SK-N-SH (cell line): ENCODE measurements around the gene GNAZ. TPM values are rescaled to one million over a fixed set of nuclear protein-coding genes. Genes with fewer than 3 reads are reported as not detected.

Experiments
- CTCF ChIA-PET: fragments of 300-600, 350-600 bp; formaldehyde crosslinking; extraction: SDS; loops from one replicate; lab custom pipeline; 2021; lab: Yijun Ruan, JAX
- POLR2A ChIA-PET: fragments of 350-600 bp; sonication (Branson Sonifier 250); formaldehyde crosslinking; extraction: SDS; loops from one replicate; lab custom pipeline; 2020; ENCODE audit warnings: antibody characterized with exemption, inconsistent platforms; lab: Yijun Ruan, JAX
- DNase-seq: peaks from one replicate; pipeline ENCODE4 v3.0.0; 2012
- H2AFZ ChIP-seq: fragments of 200-600 bp; sonication (generic); 2 replicates; pipeline ENCODE4 v1.8.1; 2016; ENCODE audit warnings: antibody characterized with exemption, mild to moderate bottlenecking, low read depth
- H3F3A ChIP-seq: fragments of 200-600 bp; sonication (generic); replicated peaks from 2 replicates; pipeline ENCODE3; 2016; ENCODE audit warnings: antibody characterized with exemption, mild to moderate bottlenecking; ENCODE audit not compliant: insufficient read depth
- H3K27ac ChIP-seq, 2 experiments: fragments of 200-500 bp in 1 of 2; fragments of 200-600 bp in 1 of 2; sonication (Bioruptor generic) in 1 of 2; sonication (generic), shearing (Covaris generic) in 1 of 2; 2 replicates each; pipeline versions ENCODE4 v1.5.1 to v1.6.1; 2014 to 2016; ENCODE audit warnings: low read depth in 2 of 2, inconsistent platforms in 1 of 2, low read length in 1 of 2, mild to moderate bottlenecking in 1 of 2, mixed read lengths in 1 of 2
- H3K27me3 ChIP-seq: fragments of 200-600 bp; sonication (generic), shearing (Covaris generic); 2 replicates; pipeline ENCODE4 v1.6.1; 2016; ENCODE audit warnings: mixed run types; ENCODE audit not compliant: insufficient read depth
- H3K36me3 ChIP-seq, 2 experiments: fragments of 200-500 bp in 1 of 2; fragments of 200-600 bp in 1 of 2; sonication (Bioruptor generic) in 1 of 2; sonication (generic) in 1 of 2; replicated peaks in 1 of 2; 2 replicates each; pipeline versions ENCODE3 to v1.5.1; 2014 to 2016; ENCODE audit warnings: low read length in 1 of 2, mild to moderate bottlenecking in 1 of 2; ENCODE audit not compliant: insufficient read depth in 2 of 2, control insufficient read depth in 1 of 2
- H3K4me1 ChIP-seq, 2 experiments: fragments of 200-500 bp in 1 of 2; fragments of 200-600 bp in 1 of 2; sonication (Bioruptor generic) in 1 of 2; sonication (generic), shearing (Covaris generic) in 1 of 2; 2 replicates each; pipeline versions ENCODE4 v1.5.1 to v1.6.1; 2014 to 2016; ENCODE audit warnings: low read depth in 1 of 2, low read length in 1 of 2, mixed run types in 1 of 2; ENCODE audit not compliant: insufficient read depth in 2 of 2, control insufficient read depth in 1 of 2
- H3K4me2 ChIP-seq: fragments of 200-600 bp; sonication (generic), shearing (Covaris generic); 2 replicates; pipeline ENCODE4 v1.6.1; 2017; ENCODE audit warnings: mixed run types
- H3K4me3 ChIP-seq, 2 experiments: fragments of 200-500 bp in 1 of 2; fragments of 200-600 bp in 1 of 2; sonication (Bioruptor generic) in 1 of 2; sonication (generic), shearing (Covaris generic) in 1 of 2; 2 replicates each; pipeline versions ENCODE4 v1.5.1 to v1.8.1; 2014 to 2016; ENCODE audit warnings: low read depth in 2 of 2, inconsistent platforms in 1 of 2, low read length in 1 of 2, mild to moderate bottlenecking in 1 of 2, mixed read lengths in 1 of 2, moderate library complexity in 1 of 2
- H3K79me2 ChIP-seq: fragments of 200-600 bp; sonication (generic); 2 replicates; pipeline ENCODE4 v1.8.1; 2017; ENCODE audit warnings: mild to moderate bottlenecking; ENCODE audit not compliant: insufficient read depth
- H3K9ac ChIP-seq: fragments of 200-600 bp; sonication (generic); 2 replicates; pipeline ENCODE4 v1.6.1; 2017; ENCODE audit warnings: mixed run types
- H3K9me2 ChIP-seq: fragments of 200-600 bp; sonication (generic); 2 replicates; pipeline ENCODE4 v1.6.1; 2017; ENCODE audit warnings: mixed run types
- H3K9me3 ChIP-seq: fragments of 200-600 bp; sonication (generic); 2 replicates; pipeline ENCODE4 v1.6.1; 2017; ENCODE audit warnings: mixed run types, mild to moderate bottlenecking, moderate library complexity
- H4K20me1 ChIP-seq: fragments of 200-600 bp; sonication (generic); 2 replicates; pipeline ENCODE4 v1.6.1; 2017; ENCODE audit warnings: mild to moderate bottlenecking, mixed run types; ENCODE audit not compliant: insufficient read depth
- EP300 ChIP-seq, 2 experiments: IDR thresholded peaks; 2 replicates each; pipeline versions ENCODE4 v1.4.0 to v1.6.1; 2012; ENCODE audit warnings: borderline replicate concordance in 1 of 2, low read depth in 1 of 2, low read length in 1 of 2
- EZH2phosphoT487 ChIP-seq: fragments of 200-600 bp; sonication (generic); IDR thresholded peaks from 2 replicates; pipeline ENCODE4 v1.6.1; 2017; ENCODE audit warnings: low read depth, mixed run types, mild to moderate bottlenecking, antibody characterized with exemption, moderate library complexity, borderline replicate concordance
- FOXJ3 ChIP-seq: sonication (generic); formaldehyde crosslinking; IDR thresholded peaks from 2 replicates; pipeline ENCODE4 v1.5.1; 2020; ENCODE audit warnings: mild to moderate bottlenecking, missing genetic modification reagents
- FOXM1 ChIP-seq: IDR thresholded peaks from 2 replicates; pipeline ENCODE4 v1.4.0; 2012; ENCODE audit warnings: low read depth, mild to moderate bottlenecking
- GABPA ChIP-seq: IDR thresholded peaks from 2 replicates; pipeline ENCODE4 v1.4.0; 2012; ENCODE audit warnings: low read depth, mild to moderate bottlenecking
- JUND ChIP-seq: IDR thresholded peaks from 2 replicates; pipeline ENCODE4 v1.4.0; 2012
- MAX ChIP-seq: IDR thresholded peaks from 2 replicates; pipeline ENCODE4 v1.4.0; 2012; ENCODE audit warnings: low read depth
- MEF2A ChIP-seq: IDR thresholded peaks from 2 replicates; pipeline ENCODE4 v1.4.0; 2012; ENCODE audit warnings: low read depth, borderline replicate concordance
- NFIC ChIP-seq: IDR thresholded peaks from 2 replicates; pipeline ENCODE4 v1.4.0; 2012; ENCODE audit warnings: borderline replicate concordance
- REST ChIP-seq: IDR thresholded peaks from 2 replicates; pipeline ENCODE4 v1.6.1; 2012; ENCODE audit warnings: mild to moderate bottlenecking, low read depth, low read length, moderate library complexity
- RFX5 ChIP-seq: IDR thresholded peaks from 2 replicates; pipeline ENCODE4 v1.6.1; 2012; ENCODE audit warnings: mild to moderate bottlenecking, improper control_type of control experiment, low read length
- RXRA ChIP-seq: IDR thresholded peaks from 2 replicates; pipeline ENCODE4 v1.4.0; 2012; ENCODE audit warnings: low read depth, mild to moderate bottlenecking, borderline replicate concordance
- SIN3A ChIP-seq: IDR thresholded peaks from 2 replicates; pipeline ENCODE4 v1.6.1; 2012; ENCODE audit warnings: low read depth, mild to moderate bottlenecking, low read length, moderate library complexity, borderline replicate concordance
- SMC3 ChIP-seq: IDR thresholded peaks from 2 replicates; pipeline ENCODE4 v1.6.1; 2012; ENCODE audit warnings: low read depth, low read length, improper control_type of control experiment
- TAF1 ChIP-seq: IDR thresholded peaks from 2 replicates; pipeline ENCODE4 v1.6.1; 2012; ENCODE audit warnings: low read depth, mild to moderate bottlenecking, low read length, moderate library complexity, borderline replicate concordance
- USF1 ChIP-seq: IDR thresholded peaks from 2 replicates; pipeline ENCODE4 v1.4.0; 2012; ENCODE audit warnings: low read depth, borderline replicate concordance
- YY1 ChIP-seq: IDR thresholded peaks from 2 replicates; pipeline ENCODE4 v1.4.0; 2012; ENCODE audit warnings: low read depth, mild to moderate bottlenecking
- ZBTB33 ChIP-seq: IDR thresholded peaks from 2 replicates; pipeline ENCODE4 v1.4.0; 2012; ENCODE audit warnings: low read depth, borderline replicate concordance
- WGBS: methylation state at CpG from one replicate; pipeline ENCODE4 v1.1.6; 2017; ENCODE audit warnings: low lambda C conversion rate; 5-methylcytosine and 5-hydroxymethylcytosine counted together
- polyA plus RNA-seq, 3 experiments: library from polyadenylated mRNA; depleted of rRNA; stranded (reverse); fragments of >200 nt; gene quantifications; 2 replicates each; pipeline ENCODE4 v1.2.3, GENCODE V29; 2012

Gene GNAZ
- polyA plus RNA-seq, 1 of the 3 experiments (the other 2 are of a cell fraction): 6.5 TPM

GRCh38 chr22:23078462-23078787, 8.1 kb downstream of the GNAZ start:
- 0 out of 2 replicates have a peak, but pooled peaks cover 4% of the 10 kb centered on the region for H4K20me1 ChIP-seq
- no peaks in the 10 kb centered on the region for H3K36me3 ChIP-seq
- H3K9me3 ChIP-seq: no peaks in the 10 kb centered on the region
- CTCF ChIA-PET: interaction anchor here (1.1 to 2.7 kb wide), 2 partner anchors 16 to 119 kb away, joined by 5 to 10 read pairs; no protein-coding TSS in a partner anchor
- H3K9ac ChIP-seq: no peak overlapping the region
- no peak overlapping the region; a peak in 1 of 4 replicates for H3K27ac ChIP-seq
- H3K4me3 ChIP-seq: no peak overlapping the region
- POLR2A ChIA-PET: no interaction called here
- no peaks in the 10 kb centered on the region for H3K79me2 ChIP-seq
- no peaks in the 10 kb centered on the region for H3F3A ChIP-seq
- H3K9me2 ChIP-seq: no peaks in the 10 kb centered on the region
- TF ChIP-seq SMC3 (no peak), MEF2A (no peak), EZH2phosphoT487 (no peak), NFIC (no peak), ZBTB33 (no peak), REST (no peak), RXRA (no peak), MAX (no peak)
- WGBS: 100% methylated on average over 1 of the region's 3 CpGs
- no peak overlapping the region for H2AFZ ChIP-seq
- peaks cover 0 to 41% of the 10 kb centered on the region in 2 experiments; a peak in 1 of 4 replicates for H3K4me1 ChIP-seq
- DNase-seq: no peak
- H3K27me3 ChIP-seq: no peaks in the 10 kb centered on the region
- no peak overlapping the region for H3K4me2 ChIP-seq

- ChIA-PET CTCF (no interaction called here), POLR2A (no interaction called here)
- DNase-seq: no peak
- Histone ChIP-seq H4K20me1 (0 out of 2 replicates have a peak, but pooled peaks cover 4% of the 10 kb centered on the region), H3K9me2 (no peaks in the 10 kb centered on the region), H3K4me1 (peaks cover 0 to 36% of the 10 kb centered on the region in 2 experiments; a peak in 1 of 4 replicates), H3K27me3 (no peaks in the 10 kb centered on the region), H3K36me3 (no peaks in the 10 kb centered on the region), H3K4me2 (no peak overlapping the region), H3K4me3 (no peak overlapping the region), H3K9ac (no peak overlapping the region), H2AFZ (no peak overlapping the region), H3K9me3 (no peaks in the 10 kb centered on the region), H3F3A (no peaks in the 10 kb centered on the region), H3K79me2 (no peaks in the 10 kb centered on the region), H3K27ac (peak overlapping the region in 1 of 2 experiments; percentile 53; a peak in 1 of 4 replicates)
- WGBS: 99% methylated on average over 9 of the region's 9 CpGs
- TF ChIP-seq FOXM1 (no peak), YY1 (no peak), TAF1 (no peak), RFX5 (no peak), EP300 (IDR thresholded peaks at IDR 0.05; ENCODE audit: borderline replicate concordance in 1 of 2, low read depth in 1 of 2, low read length in 1 of 2) (no peak), EZH2phosphoT487 (no peak), SIN3A (no peak), USF1 (no peak), FOXJ3 (no peak), JUND (no peak), RXRA (no peak), ZBTB33 (no peak), GABPA (no peak)
These were observed 9.0 kb downstream of the GNAZ start for GRCh38 chr22:23079240-23079768.
